GM12891 (cell line): Measurements from ENCODE around the gene CAMP.
A peak's percentile ranks its signal among the peaks of the same experiment; 100 is the strongest.

Experiments
- DNase-seq: peaks from one replicate; pipeline ENCODE4 v3.0.0; 2011; ENCODE audit warnings: low spot score; ENCODE audit not compliant: insufficient read length
- FAIRE-seq: peaks from 2 replicates; lab custom pipeline; 2011; peaks lifted over from hg19 to GRCh38; lab: Jason Lieb, UNC
- PAX5 ChIP-seq: IDR thresholded peaks from 2 replicates; pipeline ENCODE4 v1.6.1; 2011; ENCODE audit warnings: low read length, moderate library complexity, mild to moderate bottlenecking; ENCODE audit not compliant: insufficient read depth, severe bottlenecking
- POLR2A ChIP-seq: IDR thresholded peaks from 2 replicates; pipeline ENCODE4 v1.6.1; 2011; ENCODE audit warnings: low read depth, low read length, control low read depth
- POLR2AphosphoS5 ChIP-seq: IDR thresholded peaks from 2 replicates; pipeline ENCODE4 v1.6.1; 2011; ENCODE audit warnings: low read depth, low read length, control low read depth
- POU2F2 ChIP-seq: IDR thresholded peaks from 2 replicates; pipeline ENCODE4 v1.6.1; 2011; ENCODE audit warnings: low read depth, mild to moderate bottlenecking, control low read depth, low read length, moderate library complexity
- SPI1 ChIP-seq: IDR thresholded peaks from 2 replicates; pipeline ENCODE4 v1.6.1; 2011; ENCODE audit warnings: low read depth, low read length, control low read depth
- TAF1 ChIP-seq: IDR thresholded peaks from 2 replicates; pipeline ENCODE4 v1.6.1; 2011; ENCODE audit warnings: low read depth, low read length, control low read depth

The CAMP gene

GRCh38 chr3:48232232-48232631 is 8.9 kb downstream of the CAMP start:
- FAIRE-seq (peak; percentile 80), DNase-seq (no peak)
- TF ChIP-seq TAF1 (no peak), PAX5 (no peak), POLR2AphosphoS5 (no peak), POU2F2 (no peak), POLR2A (no peak), SPI1 (no peak)

- TF ChIP-seq TAF1 (no peak), POLR2A (no peak), POU2F2 (no peak), POLR2AphosphoS5 (no peak), PAX5 (no peak), SPI1 (no peak)
- no peak for DNase-seq
- peak; percentile 96 for FAIRE-seq
Measured at GRCh38 chr3:48232734-48233133, 9.4 kb downstream of the CAMP start.

GRCh38 chr3:48233542-48233941 is 10.2 kb downstream of the CAMP start:
- DNase-seq = no peak
- TF ChIP-seq PAX5 (no peak), POU2F2 (no peak), POLR2AphosphoS5 (no peak), POLR2A (no peak)
- no peak for FAIRE-seq

- FAIRE-seq (no peak), DNase-seq (no peak)
- no peak for TF ChIP-seq POLR2AphosphoS5
- TF ChIP-seq POLR2A = no peak
- TF ChIP-seq POU2F2 = no peak
- no peak for TF ChIP-seq TAF1
- no peak for TF ChIP-seq SPI1
- TF ChIP-seq PAX5 = no peak
Measured at GRCh38 chr3:48236531-48236930, 13.2 kb downstream of the CAMP start.

- DNase-seq (no peak), FAIRE-seq (no peak)
- TF ChIP-seq SPI1 (no peak), PAX5 (no peak), POLR2A (no peak)
Measured at GRCh38 chr3:48238531-48239085, 15.3 kb downstream of the CAMP start.

- no peak for TF ChIP-seq POLR2AphosphoS5
- no peak for TF ChIP-seq POLR2A
- TF ChIP-seq SPI1 = no peak
- no peak for TF ChIP-seq PAX5
- no peak for TF ChIP-seq TAF1
- TF ChIP-seq POU2F2 = no peak
- DNase-seq (no peak), FAIRE-seq (no peak)
Measured at GRCh38 chr3:48240000-48240963, 17.0 kb downstream of the CAMP start.

- TF ChIP-seq POU2F2 (no peak), PAX5 (no peak), POLR2A (no peak), POLR2AphosphoS5 (no peak), SPI1 (no peak), TAF1 (no peak)
- DNase-seq (no peak), FAIRE-seq (peak; percentile 9)
Measured at GRCh38 chr3:48241796-48242455, 18.6 kb downstream of the CAMP start.

GRCh38 chr3:48243886-48244285 is 20.6 kb downstream of the CAMP start:
- no peak for FAIRE-seq

GRCh38 chr3:48244461-48244860 is 21.2 kb downstream of the CAMP start:
- no peak for DNase-seq
- TF ChIP-seq SPI1 (no peak), PAX5 (no peak), POLR2A (no peak), TAF1 (no peak), POU2F2 (no peak), POLR2AphosphoS5 (no peak)
- FAIRE-seq = no peak

More at GRCh38 chr3:48243886-48244285, 20.6 kb downstream of the CAMP start:
- DNase-seq = no peak
- TF ChIP-seq TAF1 (no peak), PAX5 (no peak), SPI1 (no peak), POLR2AphosphoS5 (no peak), POU2F2 (no peak), POLR2A (no peak)
